Tibial artery (tissue), 4 donors: ENCODE measurements around the gene KLHL29.

Source experiments
- DNase-seq, 2 donors: peaks; one replicate each; pipeline ENCODE4 v3.0.0-alpha.2; 2019
- H3K27ac ChIP-seq, 2 donors: fragments of 200-600 bp; sonication (generic) in 1 of 2; 1 replicate in 1 of 2; 2 replicates in 1 of 2; pipeline ENCODE4 v1.5.1; 2018 to 2019; ENCODE audit warnings: mild to moderate bottlenecking in 1 of 2
- H3K27me3 ChIP-seq, 2 donors: fragments of 200-600 bp; sonication (generic) in 1 of 2; one replicate each; pipeline versions ENCODE4 v1.5.1 to v1.6.0; 2016 to 2019
- H3K36me3 ChIP-seq, 3 donors: fragments of 200-600 bp; sonication (generic) in 2 of 3; one replicate each; pipeline ENCODE4 v1.5.1; 2016 to 2019; ENCODE audit warnings: mild to moderate bottlenecking in 2 of 3
- H3K4me1 ChIP-seq, 4 donors: fragments of 200-600 bp; sonication (generic) in 2 of 4; 1 replicate in 3 of 4; 2 replicates in 1 of 4; pipeline ENCODE4 v1.5.1; 2016 to 2019
- H3K4me3 ChIP-seq, 2 donors: fragments of 200-600 bp; sonication (generic) in 1 of 2; 1 replicate in 1 of 2; 2 replicates in 1 of 2; pipeline ENCODE4 v1.5.1; 2018 to 2019; ENCODE audit warnings: mild to moderate bottlenecking in 2 of 2
- H3K9me3 ChIP-seq, 3 donors: fragments of 200-600 bp; sonication (generic) in 1 of 3; one replicate each; pipeline ENCODE4 v1.5.1; 2016 to 2019
- intact Hi-C: fragments of 100-400 bp; cut with DNase I; formaldehyde crosslinking; loops from one replicate; pipeline ENCODE4 v1.15.0; 2023; ENCODE audit warnings: low total_unique reads
- TF ChIP-seq, protein P1 (sequence below), 2 experiments: fragments of 200-600 bp in 1 of 2; fragments of 450-650 bp in 1 of 2; IDR thresholded peaks; one replicate each; pipeline ENCODE4 v1.5.1; 2017 to 2019; ENCODE audit warnings: antibody characterized with exemption in 2 of 2, mild to moderate bottlenecking in 1 of 2, moderate library complexity in 1 of 2

KLHL29 gene

DNA sequence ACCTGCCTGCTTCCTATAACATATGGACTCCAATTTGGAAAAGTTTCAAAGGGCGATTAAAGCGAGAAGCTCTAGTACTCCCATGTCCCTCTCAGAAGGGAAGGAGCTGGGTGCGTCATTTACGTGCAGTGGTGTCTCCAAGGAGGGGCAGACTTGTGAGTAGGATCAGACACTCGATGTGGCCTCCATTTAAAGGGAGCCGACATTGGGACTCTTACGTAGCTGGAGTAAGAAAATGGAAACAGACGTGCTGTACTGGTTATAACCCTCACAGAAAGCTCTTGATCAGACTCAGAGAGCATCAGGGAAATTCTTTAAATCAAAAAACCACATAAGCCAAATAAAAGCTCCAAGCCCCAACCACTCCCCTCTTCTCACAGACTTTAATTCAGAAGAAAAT is 198.5 kb downstream of the KLHL29 start:
- no peaks in the 10 kb centered on the region for H3K36me3 ChIP-seq
- peaks cover 0 to 63% (median 44%) of the 10 kb centered on the region in 4 donors for H3K4me1 ChIP-seq
- peak overlapping the region; percentile 84 to 87 for H3K27ac ChIP-seq
- H3K27me3 ChIP-seq: no peaks in the 10 kb centered on the region
- no peak overlapping the region for H3K4me3 ChIP-seq
- TF ChIP-seq, protein P1, sequence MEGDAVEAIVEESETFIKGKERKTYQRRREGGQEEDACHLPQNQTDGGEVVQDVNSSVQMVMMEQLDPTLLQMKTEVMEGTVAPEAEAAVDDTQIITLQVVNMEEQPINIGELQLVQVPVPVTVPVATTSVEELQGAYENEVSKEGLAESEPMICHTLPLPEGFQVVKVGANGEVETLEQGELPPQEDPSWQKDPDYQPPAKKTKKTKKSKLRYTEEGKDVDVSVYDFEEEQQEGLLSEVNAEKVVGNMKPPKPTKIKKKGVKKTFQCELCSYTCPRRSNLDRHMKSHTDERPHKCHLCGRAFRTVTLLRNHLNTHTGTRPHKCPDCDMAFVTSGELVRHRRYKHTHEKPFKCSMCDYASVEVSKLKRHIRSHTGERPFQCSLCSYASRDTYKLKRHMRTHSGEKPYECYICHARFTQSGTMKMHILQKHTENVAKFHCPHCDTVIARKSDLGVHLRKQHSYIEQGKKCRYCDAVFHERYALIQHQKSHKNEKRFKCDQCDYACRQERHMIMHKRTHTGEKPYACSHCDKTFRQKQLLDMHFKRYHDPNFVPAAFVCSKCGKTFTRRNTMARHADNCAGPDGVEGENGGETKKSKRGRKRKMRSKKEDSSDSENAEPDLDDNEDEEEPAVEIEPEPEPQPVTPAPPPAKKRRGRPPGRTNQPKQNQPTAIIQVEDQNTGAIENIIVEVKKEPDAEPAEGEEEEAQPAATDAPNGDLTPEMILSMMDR (IDR thresholded peaks at IDR 0.05): no peak
- intact Hi-C loops: no loop called here
- no peak for DNase-seq
- H3K9me3 ChIP-seq: no peaks in the 10 kb centered on the region

DNA sequence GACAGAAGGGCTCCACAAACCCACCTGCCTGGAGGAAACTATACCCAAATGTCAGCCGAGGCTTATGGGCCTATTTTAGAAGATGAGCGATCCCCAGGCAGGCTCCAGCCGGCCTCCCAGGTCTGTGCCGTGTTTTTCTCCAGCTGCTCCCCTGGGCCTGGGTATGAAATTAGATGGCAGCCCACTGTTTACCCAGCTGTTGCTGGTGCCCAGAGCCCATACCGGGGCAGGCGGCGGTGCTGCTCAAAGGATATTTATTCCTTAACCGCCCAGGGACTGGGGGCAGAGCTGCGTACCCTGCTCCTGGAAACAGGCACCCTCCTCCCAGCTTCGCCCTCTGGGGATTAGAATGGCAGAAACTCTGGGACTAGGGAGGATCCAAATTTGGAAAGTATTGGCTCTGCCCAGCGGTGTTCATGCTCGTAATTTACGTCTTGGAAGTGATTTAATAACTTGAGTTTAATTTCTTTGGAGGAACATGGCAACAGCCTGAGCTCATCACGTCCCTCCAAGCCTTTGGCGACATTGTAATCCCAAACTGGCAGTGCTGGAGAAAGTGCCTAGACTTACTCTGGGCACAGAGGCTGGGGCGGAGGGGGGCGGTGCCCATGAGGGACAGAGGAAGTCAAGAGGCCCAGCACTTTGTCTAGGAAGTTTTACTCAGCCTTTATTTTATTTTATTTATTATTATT is 199.2 kb downstream of the KLHL29 start:
- DNase-seq: peak; percentile 76 to 95
- H3K27me3 ChIP-seq: no peaks in the 10 kb centered on the region
- H3K36me3 ChIP-seq: no peaks in the 10 kb centered on the region
- H3K4me3 ChIP-seq: no peak overlapping the region
- H3K27ac ChIP-seq: peak overlapping the region; percentile 84 to 87
- intact Hi-C loops: no loop called here
- H3K4me1 ChIP-seq: peaks cover 0 to 69% (median 51%) of the 10 kb centered on the region in 4 donors
- TF ChIP-seq, protein P1 (IDR thresholded peaks at IDR 0.05): peak in 1 of 2 experiments; percentile 20
- no peaks in the 10 kb centered on the region for H3K9me3 ChIP-seq

DNA sequence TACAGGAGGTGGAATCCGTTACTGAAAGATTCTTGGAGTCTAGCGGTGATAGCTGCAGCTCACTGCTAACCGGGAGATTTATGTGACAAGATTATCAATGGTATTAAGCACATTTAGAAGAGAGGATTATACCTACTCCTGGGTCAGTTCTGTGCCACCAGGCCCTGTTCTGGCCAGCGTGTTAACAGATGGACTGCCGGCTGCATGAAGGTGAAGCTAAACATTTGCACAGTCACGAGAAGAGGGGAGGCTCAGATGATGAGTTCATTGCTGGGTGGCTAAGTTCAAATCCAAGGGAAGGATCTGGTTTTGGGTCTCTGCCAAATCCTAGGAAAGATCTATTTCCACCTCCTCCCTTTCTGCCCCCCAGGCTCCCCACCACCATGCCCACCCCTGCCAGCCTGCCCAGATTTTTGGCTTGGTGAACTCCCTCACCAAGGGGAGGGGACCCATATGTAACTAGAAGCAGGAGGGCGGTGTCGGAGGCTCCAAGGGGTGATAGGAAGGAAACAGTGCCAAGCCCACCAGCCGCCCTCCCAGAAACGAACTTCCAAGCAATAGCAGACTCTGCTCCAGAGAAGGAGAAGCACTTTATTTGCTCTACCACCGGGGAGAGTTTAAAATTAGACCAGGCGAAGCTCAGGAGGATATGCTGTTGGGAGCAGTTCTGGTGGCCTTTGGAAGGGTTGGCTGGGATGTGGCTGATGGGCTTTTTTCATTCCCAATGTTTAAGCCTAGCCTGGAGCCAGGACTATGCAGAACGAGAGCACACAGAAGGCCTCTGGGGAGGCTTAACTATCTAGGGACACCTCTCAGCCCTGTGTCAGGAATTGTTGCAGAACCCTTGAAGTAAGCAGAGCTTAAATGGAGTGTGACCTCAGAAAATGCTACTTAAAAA is 200.5 kb downstream of the KLHL29 start:
- H3K4me3 ChIP-seq: no peak overlapping the region
- H3K36me3 ChIP-seq: no peaks in the 10 kb centered on the region
- H3K27ac ChIP-seq: peak overlapping the region; percentile 84 to 87
- H3K4me1 ChIP-seq: peaks cover 0 to 73% (median 54%) of the 10 kb centered on the region in 4 donors
- DNase-seq: no peak
- intact Hi-C loops: no loop called here
- TF ChIP-seq, protein P1 (IDR thresholded peaks at IDR 0.05): no peak
- no peaks in the 10 kb centered on the region for H3K9me3 ChIP-seq
- H3K27me3 ChIP-seq: no peaks in the 10 kb centered on the region

DNA sequence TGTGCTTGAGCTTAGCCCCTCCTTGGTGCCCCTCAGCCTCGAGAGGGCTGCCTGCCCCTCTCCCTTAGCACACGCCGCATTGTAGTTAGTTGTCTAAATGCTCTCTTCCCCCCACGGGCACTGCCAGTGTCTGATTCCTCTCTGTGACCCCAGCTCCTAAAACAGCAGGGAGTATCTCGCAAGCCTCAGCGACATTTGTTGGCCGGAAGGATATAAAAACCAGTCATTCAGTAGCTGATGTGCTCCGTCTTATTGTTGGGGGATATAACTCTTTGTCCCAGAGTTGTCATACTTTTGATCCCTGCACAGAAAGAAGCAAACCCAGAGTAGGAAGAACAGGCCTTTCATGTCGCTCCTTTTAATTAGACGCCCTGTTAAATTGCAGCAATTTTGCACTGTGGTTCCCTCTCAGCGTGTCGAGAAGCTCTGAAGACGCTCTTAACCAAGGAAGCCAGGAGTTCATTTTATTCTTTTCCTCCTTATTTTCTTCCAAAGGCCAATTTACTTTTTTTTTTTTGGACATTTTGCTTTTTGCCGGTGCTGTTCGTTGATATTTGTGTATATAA is 201.8 kb downstream of the KLHL29 start:
- Histone ChIP-seq H3K9me3 (no peaks in the 10 kb centered on the region), H3K36me3 (no peaks in the 10 kb centered on the region), H3K27me3 (no peaks in the 10 kb centered on the region), H3K4me3 (no peak overlapping the region), H3K4me1 (peaks cover 0 to 86% (median 55%) of the 10 kb centered on the region in 4 donors), H3K27ac (peak overlapping the region; percentile 84 to 87)
- intact Hi-C loops: no loop called here
- TF ChIP-seq, protein P1 (IDR thresholded peaks at IDR 0.05): no peak
- no peak for DNase-seq

DNA sequence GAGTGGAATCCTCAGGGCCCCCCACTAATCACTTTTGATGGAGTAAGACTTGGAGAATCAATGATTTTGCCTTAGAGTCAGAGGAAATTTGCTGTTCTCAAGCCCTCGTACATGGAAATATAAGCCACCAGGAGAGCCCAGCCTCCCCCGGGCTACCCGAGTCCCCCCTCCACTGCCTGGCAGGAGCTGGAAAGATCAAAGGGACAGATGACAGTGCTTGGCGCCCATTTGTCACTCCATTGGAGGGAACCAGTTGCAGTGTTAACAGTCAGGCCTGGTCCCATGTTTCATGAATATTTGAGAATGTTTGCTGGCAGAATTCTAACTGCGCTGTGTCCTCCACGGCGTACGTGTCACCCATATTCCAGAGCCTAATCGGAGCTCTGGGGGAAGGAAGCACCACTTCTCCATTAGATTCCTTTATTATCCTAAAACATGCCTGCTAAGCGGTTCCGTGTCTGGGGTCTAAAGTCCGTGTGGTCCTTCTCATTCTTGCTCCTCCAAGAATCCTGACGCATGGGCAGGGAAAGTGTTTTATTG is 202.4 kb downstream of the KLHL29 start:
- intact Hi-C loops: no loop called here
- Histone ChIP-seq H3K4me3 (no peak overlapping the region), H3K27me3 (no peaks in the 10 kb centered on the region), H3K4me1 (peaks cover 0 to 88% (median 56%) of the 10 kb centered on the region in 4 donors), H3K36me3 (no peaks in the 10 kb centered on the region), H3K27ac (peak overlapping the region; percentile 84 to 87), H3K9me3 (no peaks in the 10 kb centered on the region)
- DNase-seq: no peak
- TF ChIP-seq, protein P1 (IDR thresholded peaks at IDR 0.05): no peak
